Neural cell (in vitro differentiated cells): ENCODE data around the gene MCAM. TPM values are rescaled to one million over a fixed set of nuclear protein-coding genes. Genes with fewer than 3 reads are reported as not detected.

Experiments used
- H2AFZ ChIP-seq: fragments of 200-600, 300-800 bp; sonication (generic), shearing (Covaris generic); 2 replicates; pipeline ENCODE4 v1.6.0; 2014; ENCODE audit warnings: low read depth, mild to moderate bottlenecking, antibody characterized with exemption, low read length, moderate library complexity
- H3F3A ChIP-seq: fragments of 200-600 bp; shearing (Covaris generic); 2 replicates; pipeline ENCODE4 v1.6.1; 2016; ENCODE audit warnings: mild to moderate bottlenecking, moderate library complexity, mixed read lengths, antibody characterized with exemption, low read length; ENCODE audit not compliant: insufficient read depth, poor library complexity, severe bottlenecking
- H3K27ac ChIP-seq: fragments of 200-600, 300-800 bp; sonication (generic), shearing (Covaris generic); 2 replicates; pipeline ENCODE4 v1.5.1; 2014; ENCODE audit warnings: mild to moderate bottlenecking, low read length, moderate library complexity
- H3K27me3 ChIP-seq: fragments of 300-800, 200-600 bp; sonication (generic), shearing (Covaris generic); 2 replicates; pipeline ENCODE4 v1.6.0; 2014; ENCODE audit warnings: mild to moderate bottlenecking, low read depth, low read length, moderate library complexity; ENCODE audit not compliant: insufficient read depth
- H3K36me3 ChIP-seq: fragments of 300-800, 200-600 bp; sonication (generic), shearing (Covaris generic); 2 replicates; pipeline ENCODE4 v1.5.1; 2014; ENCODE audit warnings: mild to moderate bottlenecking, antibody characterized with exemption, low read length, moderate library complexity; ENCODE audit not compliant: insufficient read depth
- H3K4me2 ChIP-seq: fragments of 300-800, 200-600 bp; sonication (generic), shearing (Covaris generic); 2 replicates; pipeline ENCODE4 v1.6.0; 2014; ENCODE audit warnings: mild to moderate bottlenecking, low read length
- H3K4me3 ChIP-seq: fragments of 300-800, 200-600 bp; sonication (generic), shearing (Covaris generic); 2 replicates; pipeline ENCODE4 v1.5.1; 2014; ENCODE audit warnings: mild to moderate bottlenecking, low read length, moderate library complexity
- H3K79me2 ChIP-seq: fragments of 200-600 bp; shearing (Covaris generic); replicated peaks from 2 replicates; pipeline ENCODE4 v1.6.0; 2014; ENCODE audit warnings: mild to moderate bottlenecking, low read length, moderate library complexity; ENCODE audit not compliant: insufficient read depth
- H3K9ac ChIP-seq: fragments of 300-800, 200-600 bp; sonication (generic), shearing (Covaris generic); 2 replicates; pipeline ENCODE4 v1.6.1; 2016; ENCODE audit warnings: mild to moderate bottlenecking, low read length, mixed read lengths
- H3K9me2 ChIP-seq: fragments of 200-600 bp; shearing (Covaris generic); 2 replicates; pipeline ENCODE4 v1.6.1; 2016; ENCODE audit warnings: mild to moderate bottlenecking, low read length, mixed read lengths; ENCODE audit not compliant: insufficient read depth
- H3K9me3 ChIP-seq: fragments of 200-600, 300-800 bp; sonication (generic), shearing (Covaris generic); 2 replicates; pipeline ENCODE4 v1.6.1; 2016; ENCODE audit warnings: mild to moderate bottlenecking, mixed run types, low read length, moderate library complexity, mixed read lengths
- H4K20me1 ChIP-seq: fragments of 200-600 bp; shearing (Covaris generic); 2 replicates; pipeline ENCODE4 v1.6.1; 2016; ENCODE audit warnings: mild to moderate bottlenecking, mixed run types; ENCODE audit not compliant: insufficient read depth
- CTCF ChIP-seq: fragments of 450-650 bp; IDR thresholded peaks from 2 replicates; pipeline ENCODE4 v1.5.1; 2014; ENCODE audit warnings: antibody characterized with exemption, mild to moderate bottlenecking, moderate library complexity; ENCODE audit not compliant: poor library complexity, severe bottlenecking
- EP300 ChIP-seq: fragments of 450-650 bp; conservative IDR thresholded peaks from 2 replicates; pipeline ENCODE4 v1.6.1; 2014; ENCODE audit warnings: antibody characterized with exemption, mild to moderate bottlenecking, moderate library complexity; ENCODE audit not compliant: poor library complexity, severe bottlenecking
- EZH2 ChIP-seq: fragments of 200-600, 300-800 bp; shearing (Covaris generic), sonication (generic); IDR thresholded peaks from 2 replicates; pipeline ENCODE4 v1.6.1; 2014; ENCODE audit warnings: antibody characterized with exemption, low read length, borderline replicate concordance, mild to moderate bottlenecking; ENCODE audit not compliant: insufficient read depth, poor library complexity, severe bottlenecking
- MXI1 ChIP-seq: fragments of 450-650 bp; conservative IDR thresholded peaks from 2 replicates; pipeline ENCODE4 v1.6.1; 2014; ENCODE audit warnings: antibody characterized with exemption, mild to moderate bottlenecking; ENCODE audit not compliant: poor library complexity, severe bottlenecking
- POLR2AphosphoS5 ChIP-seq: IDR thresholded peaks from 2 replicates; pipeline ENCODE4 v1.6.1; 2012
- RAD21 ChIP-seq: fragments of 450-650 bp; conservative IDR thresholded peaks from 2 replicates; pipeline ENCODE4 v1.6.1; 2014; ENCODE audit warnings: antibody characterized with exemption, mild to moderate bottlenecking, moderate library complexity
- REST ChIP-seq: IDR thresholded peaks from 2 replicates; pipeline ENCODE4 v1.6.1; 2012; ENCODE audit warnings: borderline replicate concordance
- SMC3 ChIP-seq: fragments of 450-650 bp; conservative IDR thresholded peaks from 2 replicates; pipeline ENCODE4 v1.6.1; 2014; ENCODE audit warnings: antibody characterized with exemption, mild to moderate bottlenecking, moderate library complexity; ENCODE audit not compliant: poor library complexity
- TAF1 ChIP-seq: IDR thresholded peaks from 2 replicates; pipeline ENCODE4 v1.6.1; 2012; ENCODE audit warnings: low read depth
- polyA plus RNA-seq: library from polyadenylated mRNA; depleted of rRNA; stranded (reverse); fragments of >200 nt; gene quantifications from 2 replicates; pipeline ENCODE4 v1.2.3, GENCODE V29; 2014

MCAM gene
- polyA plus RNA-seq, 1 donor from 2014 or later: 7.5 TPM

- H3K9ac ChIP-seq: no peak overlapping the region
- no peaks in the 10 kb centered on the region for H3K79me2 ChIP-seq
- no peak overlapping the region for H3K4me3 ChIP-seq
- H2AFZ ChIP-seq: no peak overlapping the region
- no peaks in the 10 kb centered on the region for H3K9me2 ChIP-seq
- H3K4me2 ChIP-seq: no peak overlapping the region
- H3K27me3 ChIP-seq: no peaks in the 10 kb centered on the region
- TF ChIP-seq EP300: no peak
- TF ChIP-seq MXI1: no peak
- no peak for TF ChIP-seq RAD21
- TF ChIP-seq REST: no peak
- TF ChIP-seq TAF1: no peak
- TF ChIP-seq POLR2AphosphoS5: no peak
- no peak for TF ChIP-seq SMC3
- TF ChIP-seq EZH2: no peak
- no peak for TF ChIP-seq CTCF
- H4K20me1 ChIP-seq: no peaks in the 10 kb centered on the region
- no peaks in the 10 kb centered on the region for H3K9me3 ChIP-seq
- no peaks in the 10 kb centered on the region for H3F3A ChIP-seq
- H3K27ac ChIP-seq: no peak overlapping the region
- H3K36me3 ChIP-seq: peaks cover 8% of the 10 kb centered on the region
Observed at GRCh38 chr11:119282495-119282894, 34.4 kb downstream of the MCAM start.

GRCh38 chr11:119277660-119278059, 39.3 kb downstream of the MCAM start:
- H3K27me3 ChIP-seq: no peaks in the 10 kb centered on the region
- no peak overlapping the region for H3K4me2 ChIP-seq
- H3K4me3 ChIP-seq: no peak overlapping the region
- TF ChIP-seq SMC3: no peak
- TF ChIP-seq TAF1: no peak
- TF ChIP-seq POLR2AphosphoS5: no peak
- TF ChIP-seq RAD21: no peak
- no peak for TF ChIP-seq EZH2
- TF ChIP-seq MXI1: no peak
- no peak for TF ChIP-seq REST
- TF ChIP-seq EP300: no peak
- no peak for TF ChIP-seq CTCF
- no peaks in the 10 kb centered on the region for H4K20me1 ChIP-seq
- H3K9ac ChIP-seq: no peak overlapping the region
- no peak overlapping the region for H2AFZ ChIP-seq
- H3K9me2 ChIP-seq: no peaks in the 10 kb centered on the region
- no peaks in the 10 kb centered on the region for H3F3A ChIP-seq
- no peaks in the 10 kb centered on the region for H3K79me2 ChIP-seq
- H3K27ac ChIP-seq: no peak overlapping the region
- peaks cover 21% of the 10 kb centered on the region for H3K36me3 ChIP-seq
- no peaks in the 10 kb centered on the region for H3K9me3 ChIP-seq
